HPDE6-E6E7 (cell line): ENCODE measurements around the gene RIMBP3C.
"Not testable (repeated sequence)": the region's sequence is repeated elsewhere in the genome, so short reads cannot be mapped to it uniquely, and the experiment has no call there.

ENCODE experiments used
- DNase-seq: peaks from one replicate; pipeline ENCODE4 v3.0.0; 2011; ENCODE audit warnings: missing footprints; ENCODE audit errors: extremely low spot score

RIMBP3C gene

GRCh38 chr22:21551361-21551760 is at the start of gene RIMBP3C:
RIMBP3C (minus strand) TSS chr22:21551461; CDS start chr22:21550976, 485 bp downstream.
- DNase-seq, result not testable (repeated sequence)

GRCh38 chr22:21599053-21599893 is 48.0 kb upstream of the RIMBP3C start:
- DNase-seq, result no peak

GRCh38 chr22:21598302-21598701 is 47.0 kb upstream of the RIMBP3C start:
- no peak for DNase-seq

GRCh38 chr22:21596356-21597135 is 45.3 kb upstream of the RIMBP3C start:
- not testable (repeated sequence) for DNase-seq

- no peak for DNase-seq
Measured at GRCh38 chr22:21594865-21595452, 43.7 kb upstream of the RIMBP3C start.

GRCh38 chr22:21593406-21594232 is 42.4 kb upstream of the RIMBP3C start:
- no peak for DNase-seq

- no peak for DNase-seq
Measured at GRCh38 chr22:21592422-21592821, 41.2 kb upstream of the RIMBP3C start.

GRCh38 chr22:21591695-21592094 is 40.4 kb upstream of the RIMBP3C start:
- DNase-seq, result no peak

GRCh38 chr22:21590809-21591641 is 39.8 kb upstream of the RIMBP3C start:
- no peak for DNase-seq

- no peak for DNase-seq
Measured at GRCh38 chr22:21589396-21589795, 38.1 kb upstream of the RIMBP3C start.

GRCh38 chr22:21587803-21588611 is 36.7 kb upstream of the RIMBP3C start:
- no peak for DNase-seq

- DNase-seq, result no peak
Measured at GRCh38 chr22:21585389-21585788, 34.1 kb upstream of the RIMBP3C start.

- DNase-seq, result no peak
Measured at GRCh38 chr22:21582801-21583740, 31.8 kb upstream of the RIMBP3C start.

GRCh38 chr22:21581009-21581713 is 29.9 kb upstream of the RIMBP3C start:
- DNase-seq, result not testable (repeated sequence)

GRCh38 chr22:21580623-21581007 is 29.4 kb upstream of the RIMBP3C start:
- DNase-seq, result not testable (repeated sequence)

- no peak for DNase-seq
Measured at GRCh38 chr22:21579474-21579851, 28.2 kb upstream of the RIMBP3C start.

GRCh38 chr22:21573750-21574494 is 22.7 kb upstream of the RIMBP3C start:
- no peak for DNase-seq
